ENCODE data around the gene NIPBL. TPM values are rescaled to one million over a fixed set of nuclear protein-coding genes. Genes with fewer than 3 reads are reported as not detected.
"Not testable (repeated sequence)": the region's sequence is repeated elsewhere in the genome, so short reads cannot be mapped to it uniquely, and the experiment has no call there.

Gene NIPBL
- total and polyA plus RNA-seq, 2 donors (not counting 1 experiment from before 2014, with no cell fraction given), result 30.8 to 34.2 TPM

- Histone ChIP-seq H3K27ac (ENCODE audit: insufficient read depth, low read length) (no peak overlapping the region), H3K4me2 (ENCODE audit: extremely low read depth, insufficient read depth, low read length) (no peak overlapping the region), H3K27me3 (ENCODE audit: control insufficient read depth, insufficient read depth, low read length) (no peaks in the 10 kb centered on the region), H4K20me1 (ENCODE audit: control insufficient read depth, extremely low read depth, insufficient read depth, low read length) (no peaks in the 10 kb centered on the region), H3K9ac (ENCODE audit: insufficient read depth, low read length) (no peak overlapping the region), H3K4me1 (ENCODE audit: control insufficient read depth, extremely low read depth, insufficient read depth, low read length) (no peaks in the 10 kb centered on the region), H3K79me2 (ENCODE audit: control insufficient read depth, insufficient read depth, low read length) (no peaks in the 10 kb centered on the region), H3K36me3 (ENCODE audit: control insufficient read depth, insufficient read depth, low read length) (no peaks in the 10 kb centered on the region), H2AFZ (ENCODE audit: low read length) (no peak overlapping the region), H3K4me3 (replicated peaks in 1 of 4; ENCODE audit: control extremely low read depth in 1 of 4, insufficient read depth in 1 of 4, low read depth in 3 of 4, low read length in 4 of 4) (no peak overlapping the region), H3K9me3 (ENCODE audit: control insufficient read depth, insufficient read depth, low read depth, low read length) (no peaks in the 10 kb centered on the region)
- no peak for TF ChIP-seq CTCF (conservative IDR thresholded peaks at IDR 0.05 in 1 of 2, IDR thresholded peaks at IDR 0.05 in 1 of 2; ENCODE audit: low read depth in 1 of 2, low read length in 2 of 2)
- no peak for DNase-seq (ENCODE audit: low read depth in 2 of 2)
Measured at GRCh38 chr5:37080697-37081096, 204.1 kb downstream of the NIPBL start.

- H4K20me1 ChIP-seq (ENCODE audit: control insufficient read depth, extremely low read depth, insufficient read depth, low read length); H3K27me3 ChIP-seq (ENCODE audit: control insufficient read depth, insufficient read depth, low read length); H3K36me3 ChIP-seq (ENCODE audit: control insufficient read depth, insufficient read depth, low read length); H3K79me2 ChIP-seq (ENCODE audit: control insufficient read depth, insufficient read depth, low read length); H2AFZ ChIP-seq (ENCODE audit: low read length); H3K4me2 ChIP-seq (ENCODE audit: extremely low read depth, insufficient read depth, low read length); DNase-seq (ENCODE audit: low read depth in 2 of 2); H3K27ac ChIP-seq (ENCODE audit: insufficient read depth, low read length); H3K4me1 ChIP-seq (ENCODE audit: control insufficient read depth, extremely low read depth, insufficient read depth, low read length); H3K4me3 ChIP-seq (replicated peaks in 1 of 4; ENCODE audit: control extremely low read depth in 1 of 4, insufficient read depth in 1 of 4, low read depth in 3 of 4, low read length in 4 of 4); H3K9ac ChIP-seq (ENCODE audit: insufficient read depth, low read length); H3K9me3 ChIP-seq (ENCODE audit: control insufficient read depth, insufficient read depth, low read depth, low read length): not testable (repeated sequence)
Measured at GRCh38 chr5:37082977-37083376, 206.4 kb downstream of the NIPBL start.

- H3K79me2 ChIP-seq (ENCODE audit: control insufficient read depth, insufficient read depth, low read length); H3K4me2 ChIP-seq (ENCODE audit: extremely low read depth, insufficient read depth, low read length); H3K4me3 ChIP-seq (replicated peaks in 1 of 4; ENCODE audit: control extremely low read depth in 1 of 4, insufficient read depth in 1 of 4, low read depth in 3 of 4, low read length in 4 of 4); H3K36me3 ChIP-seq (ENCODE audit: control insufficient read depth, insufficient read depth, low read length); H3K4me1 ChIP-seq (ENCODE audit: control insufficient read depth, extremely low read depth, insufficient read depth, low read length); H2AFZ ChIP-seq (ENCODE audit: low read length); H3K27me3 ChIP-seq (ENCODE audit: control insufficient read depth, insufficient read depth, low read length); H3K27ac ChIP-seq (ENCODE audit: insufficient read depth, low read length); H3K9me3 ChIP-seq (ENCODE audit: control insufficient read depth, insufficient read depth, low read depth, low read length); H4K20me1 ChIP-seq (ENCODE audit: control insufficient read depth, extremely low read depth, insufficient read depth, low read length); H3K9ac ChIP-seq (ENCODE audit: insufficient read depth, low read length): not testable (repeated sequence)
- DNase-seq (ENCODE audit: low read depth in 2 of 2), result peak in 1 of 2 donors; percentile 9
Measured at GRCh38 chr5:37086026-37086425, 209.5 kb downstream of the NIPBL start.

- TF ChIP-seq EZH2 (IDR thresholded peaks at IDR 0.05; ENCODE audit: low read length, missing control alignments), result no peak
- TF ChIP-seq CTCF (conservative IDR thresholded peaks at IDR 0.05 in 1 of 2, IDR thresholded peaks at IDR 0.05 in 1 of 2; ENCODE audit: low read depth in 1 of 2, low read length in 2 of 2), result no peak
- H3K4me3 ChIP-seq (replicated peaks in 1 of 4; ENCODE audit: control extremely low read depth in 1 of 4, insufficient read depth in 1 of 4, low read depth in 3 of 4, low read length in 4 of 4), result no peak overlapping the region
- no peaks in the 10 kb centered on the region for H3K36me3 ChIP-seq (ENCODE audit: control insufficient read depth, insufficient read depth, low read length)
- H3K79me2 ChIP-seq (ENCODE audit: control insufficient read depth, insufficient read depth, low read length), result no peaks in the 10 kb centered on the region
- H3K4me1 ChIP-seq (ENCODE audit: control insufficient read depth, extremely low read depth, insufficient read depth, low read length), result no peaks in the 10 kb centered on the region
- peak; percentile 51 to 73 for DNase-seq (ENCODE audit: low read depth in 2 of 2)
- H2AFZ ChIP-seq (ENCODE audit: low read length), result no peak overlapping the region
- H3K27me3 ChIP-seq (ENCODE audit: control insufficient read depth, insufficient read depth, low read length), result no peaks in the 10 kb centered on the region
- no peak overlapping the region for H3K4me2 ChIP-seq (ENCODE audit: extremely low read depth, insufficient read depth, low read length)
- H4K20me1 ChIP-seq (ENCODE audit: control insufficient read depth, extremely low read depth, insufficient read depth, low read length), result no peaks in the 10 kb centered on the region
- no peak overlapping the region for H3K27ac ChIP-seq (ENCODE audit: insufficient read depth, low read length)
- H3K9ac ChIP-seq (ENCODE audit: insufficient read depth, low read length), result no peak overlapping the region
- no peaks in the 10 kb centered on the region for H3K9me3 ChIP-seq (ENCODE audit: control insufficient read depth, insufficient read depth, low read depth, low read length)
Measured at GRCh38 chr5:37086466-37087173, 210.1 kb downstream of the NIPBL start.
